Measurements from ENCODE around the gene PA2G4.
"Not testable (repeated sequence)": the region's sequence is repeated elsewhere in the genome, so short reads cannot be mapped to it uniquely, and the experiment has no call there.

PA2G4 gene

GRCh38 chr12:56104109-56104814 is at the start of gene PA2G4:
Gene PA2G4 (plus strand): TSS chr12:56104559. CDS start chr12:56104738, 179 bp downstream.
- Histone ChIP-seq H3K4me2 (ENCODE audit: low read length) (peak within 1 kb of the TSS; percentile 100), H2AFZ (ENCODE audit: low read depth, low read length) (peak within 1 kb of the TSS; percentile 44), H3K79me2 (ENCODE audit: low read length) (peaks cover 53% of the 10 kb centered on the region), H3K9ac (ENCODE audit: low read length) (peak within 1 kb of the TSS; percentile 94), H3K9me3 (ENCODE audit: insufficient read depth, low read length) (no peaks in the 10 kb centered on the region), H3K4me3 (ENCODE audit: low read length) (peak within 1 kb of the TSS; percentile 84), H3K36me3 (replicated peaks; ENCODE audit: low read depth, low read length) (peaks cover 34% of the 10 kb centered on the region), H4K20me1 (ENCODE audit: insufficient read depth, low read length) (peaks cover 12% of the 10 kb centered on the region), H3K27ac (ENCODE audit: low read length) (peak within 1 kb of the TSS; percentile 71), H3K27me3 (ENCODE audit: low read depth, low read length) (no peaks in the 10 kb centered on the region), H3K4me1 (ENCODE audit: low read length) (peaks cover 19% of the 10 kb centered on the region)
- TF ChIP-seq, protein P1, sequence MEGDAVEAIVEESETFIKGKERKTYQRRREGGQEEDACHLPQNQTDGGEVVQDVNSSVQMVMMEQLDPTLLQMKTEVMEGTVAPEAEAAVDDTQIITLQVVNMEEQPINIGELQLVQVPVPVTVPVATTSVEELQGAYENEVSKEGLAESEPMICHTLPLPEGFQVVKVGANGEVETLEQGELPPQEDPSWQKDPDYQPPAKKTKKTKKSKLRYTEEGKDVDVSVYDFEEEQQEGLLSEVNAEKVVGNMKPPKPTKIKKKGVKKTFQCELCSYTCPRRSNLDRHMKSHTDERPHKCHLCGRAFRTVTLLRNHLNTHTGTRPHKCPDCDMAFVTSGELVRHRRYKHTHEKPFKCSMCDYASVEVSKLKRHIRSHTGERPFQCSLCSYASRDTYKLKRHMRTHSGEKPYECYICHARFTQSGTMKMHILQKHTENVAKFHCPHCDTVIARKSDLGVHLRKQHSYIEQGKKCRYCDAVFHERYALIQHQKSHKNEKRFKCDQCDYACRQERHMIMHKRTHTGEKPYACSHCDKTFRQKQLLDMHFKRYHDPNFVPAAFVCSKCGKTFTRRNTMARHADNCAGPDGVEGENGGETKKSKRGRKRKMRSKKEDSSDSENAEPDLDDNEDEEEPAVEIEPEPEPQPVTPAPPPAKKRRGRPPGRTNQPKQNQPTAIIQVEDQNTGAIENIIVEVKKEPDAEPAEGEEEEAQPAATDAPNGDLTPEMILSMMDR (IDR thresholded peaks at IDR 0.05; ENCODE audit: low read depth, low read length), result no peak
- TF ChIP-seq EZH2phosphoT487 (IDR thresholded peaks at IDR 0.05; ENCODE audit: low read depth), result no peak

GRCh38 chr12:56059964-56060363 is 44.4 kb upstream of the PA2G4 start:
- not testable (repeated sequence) for H3K27me3 ChIP-seq (ENCODE audit: low read depth, low read length); H3K9ac ChIP-seq (ENCODE audit: low read length); H2AFZ ChIP-seq (ENCODE audit: low read depth, low read length); H3K27ac ChIP-seq (ENCODE audit: low read length); H4K20me1 ChIP-seq (ENCODE audit: insufficient read depth, low read length); H3K4me3 ChIP-seq (ENCODE audit: low read length); H3K36me3 ChIP-seq (replicated peaks; ENCODE audit: low read depth, low read length); H3K4me2 ChIP-seq (ENCODE audit: low read length); H3K9me3 ChIP-seq (ENCODE audit: insufficient read depth, low read length); H3K4me1 ChIP-seq (ENCODE audit: low read length); H3K79me2 ChIP-seq (ENCODE audit: low read length)

DNA sequence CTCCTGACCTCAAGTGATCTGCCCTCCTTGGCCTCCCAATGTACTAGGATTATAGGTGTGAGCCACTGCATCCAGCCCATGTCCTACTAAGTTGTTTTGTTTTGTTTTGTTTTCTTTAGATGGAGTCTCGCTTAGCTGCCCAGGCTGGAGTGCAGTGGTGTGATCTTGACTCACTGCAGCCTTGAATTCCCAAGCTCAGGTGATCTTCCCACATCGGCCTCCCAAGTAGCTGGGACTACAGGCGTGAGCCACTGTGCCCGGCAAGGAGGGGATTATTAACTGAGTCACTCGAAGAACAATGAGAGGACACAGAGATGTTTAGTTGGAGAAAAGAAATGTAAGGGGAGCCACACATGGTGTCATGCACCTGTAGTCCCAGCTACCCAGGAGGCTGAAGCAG is 42.4 kb upstream of the PA2G4 start:
- Histone ChIP-seq H3K79me2 (ENCODE audit: low read length) (no peaks in the 10 kb centered on the region), H3K9ac (ENCODE audit: low read length) (no peak overlapping the region), H3K36me3 (replicated peaks; ENCODE audit: low read depth, low read length) (no peaks in the 10 kb centered on the region), H2AFZ (ENCODE audit: low read depth, low read length) (no peak overlapping the region), H3K9me3 (ENCODE audit: insufficient read depth, low read length) (no peaks in the 10 kb centered on the region), H3K4me2 (ENCODE audit: low read length) (no peak overlapping the region), H3K27me3 (ENCODE audit: low read depth, low read length) (no peaks in the 10 kb centered on the region), H3K4me3 (ENCODE audit: low read length) (no peak overlapping the region), H3K27ac (ENCODE audit: low read length) (no peak overlapping the region), H3K4me1 (ENCODE audit: low read length) (no peaks in the 10 kb centered on the region), H4K20me1 (ENCODE audit: insufficient read depth, low read length) (no peaks in the 10 kb centered on the region)
- TF ChIP-seq, protein P1 (IDR thresholded peaks at IDR 0.05; ENCODE audit: low read depth, low read length), result no peak
- no peak for TF ChIP-seq EZH2phosphoT487 (IDR thresholded peaks at IDR 0.05; ENCODE audit: low read depth)

DNA sequence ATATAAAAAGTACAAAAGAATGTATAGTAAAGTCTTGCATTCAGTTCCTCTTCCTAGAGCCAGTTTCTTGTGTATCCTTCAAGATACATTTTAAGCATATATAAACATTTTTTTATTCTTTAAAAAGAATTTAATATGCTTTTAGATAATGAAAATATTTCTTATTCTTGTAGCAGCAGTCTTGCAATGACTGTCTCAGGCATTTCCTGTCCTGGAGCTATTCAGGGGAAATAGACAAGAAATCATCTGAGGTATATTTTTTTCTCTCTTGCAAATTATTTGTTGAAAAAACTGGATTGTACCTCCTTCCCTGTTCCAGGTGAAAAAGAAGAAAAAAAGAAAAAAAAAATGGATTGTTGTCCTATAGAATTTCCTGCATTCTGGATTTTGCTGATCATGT is 41.4 kb upstream of the PA2G4 start:
- H3K79me2 ChIP-seq (ENCODE audit: low read length), result no peaks in the 10 kb centered on the region
- H3K27ac ChIP-seq (ENCODE audit: low read length), result no peak overlapping the region
- no peaks in the 10 kb centered on the region for H4K20me1 ChIP-seq (ENCODE audit: insufficient read depth, low read length)
- no peaks in the 10 kb centered on the region for H3K4me1 ChIP-seq (ENCODE audit: low read length)
- no peaks in the 10 kb centered on the region for H3K27me3 ChIP-seq (ENCODE audit: low read depth, low read length)
- H3K9me3 ChIP-seq (ENCODE audit: insufficient read depth, low read length), result no peaks in the 10 kb centered on the region
- H3K36me3 ChIP-seq (replicated peaks; ENCODE audit: low read depth, low read length), result no peaks in the 10 kb centered on the region
- no peak overlapping the region for H3K4me2 ChIP-seq (ENCODE audit: low read length)
- no peak for TF ChIP-seq EZH2phosphoT487 (IDR thresholded peaks at IDR 0.05; ENCODE audit: low read depth)
- TF ChIP-seq, protein P1 (IDR thresholded peaks at IDR 0.05; ENCODE audit: low read depth, low read length), result no peak
- no peak overlapping the region for H3K9ac ChIP-seq (ENCODE audit: low read length)
- no peak overlapping the region for H3K4me3 ChIP-seq (ENCODE audit: low read length)
- no peak overlapping the region for H2AFZ ChIP-seq (ENCODE audit: low read depth, low read length)

All from OCI-LY3 (cell line).